Liver (tissue), 9 donors: Measurements from ENCODE around the gene TXNDC17. TPM values are rescaled to one million over a fixed set of nuclear protein-coding genes. Genes with fewer than 3 reads are reported as not detected.

Experiments used
- DNase-seq: peaks from one replicate; pipeline ENCODE4 v3.0.0-alpha.2; 2017; ENCODE audit warnings: low spot score
- H3K27ac ChIP-seq, 2 donors: one replicate each; pipeline ENCODE4 v1.7.0; 2013; ENCODE audit warnings: inconsistent platforms in 2 of 2, low read length in 2 of 2, control low read depth in 1 of 2, low read depth in 1 of 2, mild to moderate bottlenecking in 1 of 2
- H3K27me3 ChIP-seq, 4 donors: one replicate each; pipeline versions ENCODE4 v1.6.1 to v1.7.0; 2013; ENCODE audit warnings: low read length in 3 of 4, inconsistent platforms in 1 of 4, mild to moderate bottlenecking in 1 of 4, moderate library complexity in 1 of 4; ENCODE audit not compliant: control insufficient read depth in 4 of 4, insufficient read depth in 4 of 4
- H3K36me3 ChIP-seq, 4 donors: one replicate each; pipeline versions ENCODE4 v1.6.1 to v1.7.0; 2013; ENCODE audit warnings: low read length in 3 of 4, mild to moderate bottlenecking in 3 of 4, low read depth in 1 of 4, moderate library complexity in 1 of 4; ENCODE audit not compliant: control insufficient read depth in 4 of 4, insufficient read depth in 3 of 4
- H3K4me1 ChIP-seq, 4 donors: one replicate each; pipeline versions ENCODE4 v1.6.1 to v1.7.0; 2013; ENCODE audit warnings: low read length in 3 of 4, mild to moderate bottlenecking in 3 of 4, moderate library complexity in 1 of 4; ENCODE audit not compliant: control insufficient read depth in 4 of 4, insufficient read depth in 4 of 4
- H3K4me3 ChIP-seq, 3 donors: one replicate each; pipeline versions ENCODE4 v1.6.1 to v1.7.0; 2013; ENCODE audit warnings: low read length in 3 of 3, control low read depth in 1 of 3, low read depth in 1 of 3, mild to moderate bottlenecking in 1 of 3
- H3K9ac ChIP-seq, 2 donors: one replicate each; pipeline ENCODE4 v1.7.0; 2013; ENCODE audit warnings: low read length in 2 of 2, mild to moderate bottlenecking in 2 of 2, moderate library complexity in 2 of 2, control low read depth in 1 of 2, low read depth in 1 of 2
- H3K9me3 ChIP-seq, 4 donors: one replicate each; pipeline versions ENCODE4 v1.6.1 to v1.7.0; 2013; ENCODE audit warnings: low read length in 3 of 4; ENCODE audit not compliant: control insufficient read depth in 4 of 4
- CTCF ChIP-seq: fragments of 150-350 bp; IDR thresholded peaks from 2 replicates; pipeline ENCODE4 v1.5.1; 2017; ENCODE audit warnings: improper control_type of control experiment, low read depth, low read length; ENCODE audit not compliant: missing input control
- EGR1 ChIP-seq, 2 donors: IDR thresholded peaks; 2 replicates each; pipeline ENCODE4 v1.6.1; 2016 to 2018; ENCODE audit warnings: antibody characterized with exemption in 2 of 2, low read depth in 2 of 2
- FOXA1 ChIP-seq: IDR thresholded peaks from 2 replicates; pipeline ENCODE4 v1.6.1; 2016; ENCODE audit warnings: antibody characterized with exemption
- FOXA2 ChIP-seq: IDR thresholded peaks from 2 replicates; pipeline ENCODE4 v1.6.1; 2016; ENCODE audit warnings: antibody characterized with exemption
- GABPA ChIP-seq, 2 donors: IDR thresholded peaks in 1 of 2; conservative IDR thresholded peaks in 1 of 2; 2 replicates each; pipeline ENCODE4 v1.6.1; 2016; ENCODE audit warnings: antibody characterized with exemption in 2 of 2, mild to moderate bottlenecking in 1 of 2, moderate library complexity in 1 of 2
- HNF4A ChIP-seq, 2 donors: conservative IDR thresholded peaks; 2 replicates each; pipeline ENCODE4 v1.6.1; 2016; ENCODE audit warnings: antibody characterized with exemption in 2 of 2, mild to moderate bottlenecking in 2 of 2
- HNF4G ChIP-seq: IDR thresholded peaks from 2 replicates; pipeline ENCODE4 v1.6.1; 2016; ENCODE audit warnings: antibody characterized with exemption
- JUND ChIP-seq, 2 donors: IDR thresholded peaks; 2 replicates each; pipeline ENCODE4 v1.6.1; 2016; ENCODE audit warnings: antibody characterized with exemption in 2 of 2
- MAX ChIP-seq: IDR thresholded peaks from 2 replicates; pipeline ENCODE4 v1.6.1; 2016; ENCODE audit warnings: antibody characterized with exemption
- NR2F2 ChIP-seq: IDR thresholded peaks from 2 replicates; pipeline ENCODE4 v1.6.1; 2016; ENCODE audit warnings: antibody characterized with exemption
- RAD21 ChIP-seq, 2 donors: IDR thresholded peaks; 2 replicates each; pipeline ENCODE4 v1.6.1; 2016; ENCODE audit warnings: antibody characterized with exemption in 2 of 2, mild to moderate bottlenecking in 2 of 2
- REST ChIP-seq: IDR thresholded peaks from 2 replicates; pipeline ENCODE4 v1.6.1; 2016; ENCODE audit warnings: antibody characterized with exemption, mild to moderate bottlenecking
- RXRA ChIP-seq, 2 donors: IDR thresholded peaks; 2 replicates each; pipeline ENCODE4 v1.6.1; 2017 to 2018; ENCODE audit warnings: antibody characterized with exemption in 2 of 2, mild to moderate bottlenecking in 1 of 2
- SP1 ChIP-seq: IDR thresholded peaks from 2 replicates; pipeline ENCODE4 v1.6.1; 2018; ENCODE audit warnings: antibody characterized with exemption, mild to moderate bottlenecking
- TAF1 ChIP-seq: conservative IDR thresholded peaks from 2 replicates; pipeline ENCODE4 v1.6.1; 2016; ENCODE audit warnings: antibody characterized with exemption, mild to moderate bottlenecking
- YY1 ChIP-seq: IDR thresholded peaks from 2 replicates; pipeline ENCODE4 v1.6.1; 2016; ENCODE audit warnings: antibody characterized with exemption, mild to moderate bottlenecking
- ZBTB33 ChIP-seq: IDR thresholded peaks from 2 replicates; pipeline ENCODE4 v1.6.1; 2016; ENCODE audit warnings: antibody characterized with exemption
- WGBS: extraction: QIAGEN DNeasy Blood & Tissue Kit; methylation state at CpG from one replicate; pipeline ENCODE4 v1.1.7; 2013; 5-methylcytosine and 5-hydroxymethylcytosine counted together
- polyA plus RNA-seq, 2 donors: library from polyadenylated mRNA; stranded (reverse) in 1 of 2; unstranded in 1 of 2; fragments of 200-250 nt in 1 of 2; fragments of >200 nt in 1 of 2; fragmentation: Nextera tagmentation in 1 of 2; extraction: Ambion mirVana in 1 of 2; gene quantifications; one replicate each; pipeline versions ENCODE4 v1.2.1 to v1.2.3, GENCODE V29; 2013 to 2015
- total RNA-seq, 2 donors: library from RNA; depleted of rRNA; stranded (reverse); fragments of >200 nt; gene quantifications; one replicate each; pipeline ENCODE4 v1.2.3, GENCODE V29; 2014
- TF ChIP-seq, protein P1 (sequence below): IDR thresholded peaks from 2 replicates; pipeline ENCODE4 v1.6.1; 2016; ENCODE audit warnings: antibody characterized with exemption
- donor health status: healthy.
- donor health status: healthy.
- donor health status: healthy.
- donor health status: healthy.
- donor health status: healthy.

TXNDC17 gene
- total and polyA plus RNA-seq, 4 donors = 32.9 to 329 (median 99.6) TPM

DNA sequence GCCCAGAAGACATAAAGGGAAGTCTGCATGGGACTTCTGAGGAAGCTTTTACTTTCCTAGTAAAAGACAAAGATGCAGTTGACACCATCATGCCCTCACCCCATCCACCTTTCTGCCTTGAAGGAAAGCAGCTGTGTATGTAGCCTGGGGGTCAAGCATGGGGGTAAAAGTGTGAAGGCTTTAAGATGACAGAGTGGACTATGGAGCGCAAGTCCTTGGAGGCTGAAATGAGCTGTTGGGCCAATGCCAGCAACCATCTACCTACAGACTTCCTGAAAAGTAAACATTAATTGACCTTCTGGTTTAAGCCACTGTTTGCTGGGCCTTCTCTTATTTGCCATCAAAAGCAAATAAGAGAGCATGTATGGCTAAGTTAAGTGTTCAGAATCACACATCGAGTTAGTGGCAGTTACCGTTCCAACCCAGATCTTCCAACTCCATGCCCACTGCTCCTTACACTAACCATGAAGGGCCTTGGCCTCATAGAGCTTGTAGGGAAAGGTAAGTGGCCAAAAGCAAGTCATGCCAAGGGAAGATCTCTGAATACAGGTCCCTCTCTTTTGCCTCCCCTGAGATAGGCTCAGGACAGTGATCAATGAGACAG is 42.3 kb downstream of the TXNDC17 start:
- H3K36me3 ChIP-seq = peaks cover 1 to 7% (median 5%) of the 10 kb centered on the region in 4 donors
- no peak overlapping the region for H3K4me3 ChIP-seq
- DNase-seq = no peak
- H3K27ac ChIP-seq = peak overlapping the region in 1 of 2 donors; percentile 4
- H3K27me3 ChIP-seq = no peaks in the 10 kb centered on the region
- 45% methylated on average over 3 of the region's 3 CpGs for WGBS
- TF ChIP-seq EGR1 (IDR thresholded peaks at IDR 0.05; ENCODE audit: low read depth in 2 of 2) = no peak
- TF ChIP-seq JUND (IDR thresholded peaks at IDR 0.05) = peak in 1 of 2 donors; percentile 11
- no peak for TF ChIP-seq HNF4G
- TF ChIP-seq SP1 = peak; percentile 6
- TF ChIP-seq HNF4A (conservative IDR thresholded peaks at IDR 0.05) = peak; percentile 39 to 52
- no peak for TF ChIP-seq YY1
- peak in 1 of 2 donors; percentile 30 for TF ChIP-seq RXRA (IDR thresholded peaks at IDR 0.05)
- TF ChIP-seq, protein P1, sequence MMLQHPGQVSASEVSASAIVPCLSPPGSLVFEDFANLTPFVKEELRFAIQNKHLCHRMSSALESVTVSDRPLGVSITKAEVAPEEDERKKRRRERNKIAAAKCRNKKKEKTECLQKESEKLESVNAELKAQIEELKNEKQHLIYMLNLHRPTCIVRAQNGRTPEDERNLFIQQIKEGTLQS = peak; percentile 27
- no peak for TF ChIP-seq REST
- no peak for TF ChIP-seq FOXA2
- no peak for TF ChIP-seq MAX
- TF ChIP-seq TAF1 = no peak
- no peak for TF ChIP-seq FOXA1
- no peak for TF ChIP-seq ZBTB33
- TF ChIP-seq CTCF = no peak
- TF ChIP-seq GABPA (IDR thresholded peaks at IDR 0.05 in 1 of 2, conservative IDR thresholded peaks at IDR 0.05 in 1 of 2) = no peak
- TF ChIP-seq NR2F2 = no peak
- no peak for TF ChIP-seq RAD21 (IDR thresholded peaks at IDR 0.05)
- H3K9me3 ChIP-seq = no peaks in the 10 kb centered on the region
- H3K9ac ChIP-seq = no peak overlapping the region
- H3K4me1 ChIP-seq = peaks cover 4 to 51% (median 37%) of the 10 kb centered on the region in 4 donors
